ENCODE results near the gene HAPLN1.

The HAPLN1 gene

DNA sequence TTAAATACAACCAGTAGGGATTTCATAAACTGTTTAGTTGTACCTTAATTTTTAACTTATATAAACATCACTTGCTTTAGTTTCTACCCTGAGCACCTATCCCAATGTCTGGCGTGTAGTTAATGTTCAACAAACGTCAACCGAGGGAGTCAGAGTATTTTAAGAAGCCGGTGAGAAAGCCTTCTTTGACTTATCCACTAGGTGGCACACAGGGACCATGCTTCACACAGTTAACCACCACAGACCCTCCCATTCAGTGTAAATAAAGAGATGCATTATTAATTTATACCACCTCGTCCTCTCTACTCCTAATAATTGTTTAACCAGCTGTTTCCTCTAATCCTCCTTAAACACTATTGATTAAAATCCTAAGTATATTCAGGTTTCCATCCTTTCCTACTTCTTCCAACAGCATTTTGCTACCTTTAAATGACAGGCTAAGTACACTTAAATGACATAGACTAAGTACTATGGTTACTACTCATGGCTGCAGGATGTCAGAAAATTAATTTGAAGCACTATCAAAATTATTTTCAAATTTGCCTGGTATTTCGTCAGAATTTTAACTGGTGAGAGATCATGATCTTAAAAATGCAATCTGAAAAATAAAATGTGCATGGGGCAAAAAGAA, 2.3 kb downstream of the HAPLN1 start:
- in situ Hi-C loops (cut with MboI; ENCODE audit: low sequenced_read_pairs): no loop called here

DNA sequence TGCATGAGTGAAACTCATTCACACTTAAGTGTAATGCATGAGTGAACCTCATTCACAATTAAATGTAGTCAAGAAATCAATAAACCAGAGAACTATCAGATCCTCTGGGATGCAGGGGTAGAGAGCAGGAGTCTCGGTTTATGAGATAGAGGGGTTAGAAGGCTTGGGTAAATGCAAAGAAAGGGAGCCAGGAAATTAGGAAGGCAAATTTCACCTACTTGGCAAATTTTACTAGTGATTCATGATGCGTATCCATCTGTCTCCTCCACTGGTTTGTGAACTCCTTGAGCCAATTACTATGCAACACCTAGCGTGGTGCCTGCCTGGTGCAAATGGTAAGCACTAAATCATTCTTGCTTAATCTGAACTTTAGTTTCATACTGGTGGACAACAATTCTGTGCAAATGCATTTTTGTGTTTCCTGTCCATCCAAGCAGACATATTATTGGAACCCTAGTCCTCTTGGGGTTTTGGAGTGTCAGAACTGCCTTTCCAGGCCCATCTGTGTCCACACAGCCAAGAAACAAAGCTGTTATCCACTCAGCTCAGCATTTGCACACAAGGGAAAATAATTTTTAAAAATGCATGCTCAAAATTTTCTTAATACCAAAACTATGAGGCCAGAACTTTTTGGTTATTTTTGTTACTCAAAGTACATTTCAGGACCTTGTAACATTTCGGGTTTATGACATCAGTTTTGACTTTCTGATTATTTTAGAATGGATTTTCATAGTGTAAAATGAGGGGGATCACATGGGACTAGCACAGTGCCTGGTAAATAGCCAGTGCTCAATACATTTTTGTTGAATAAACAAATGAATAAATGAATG, 5.2 kb downstream of the HAPLN1 start:
- in situ Hi-C loops (cut with MboI; ENCODE audit: low sequenced_read_pairs): no loop called here

DNA sequence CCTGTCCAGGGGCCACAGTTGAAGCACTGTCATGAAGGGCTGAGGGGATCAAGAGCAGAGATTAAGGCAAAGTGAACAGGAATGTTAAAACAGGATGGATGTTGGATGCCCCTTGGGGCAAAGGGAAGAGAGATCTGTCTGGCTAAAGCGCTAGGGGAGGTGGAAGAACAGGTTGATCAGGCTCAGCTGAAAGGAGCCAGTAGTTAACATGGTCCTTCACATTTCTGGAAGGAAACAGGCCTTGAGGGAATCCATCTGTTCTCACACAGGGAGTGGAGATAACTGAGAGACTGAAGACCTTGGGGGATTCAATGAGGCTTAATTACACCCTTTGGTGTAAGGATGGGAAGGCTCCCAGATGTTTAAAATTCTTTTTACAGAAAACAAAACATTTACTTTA, 5.8 kb downstream of the HAPLN1 start:
- in situ Hi-C loops (cut with MboI; ENCODE audit: low sequenced_read_pairs): no loop called here

DNA sequence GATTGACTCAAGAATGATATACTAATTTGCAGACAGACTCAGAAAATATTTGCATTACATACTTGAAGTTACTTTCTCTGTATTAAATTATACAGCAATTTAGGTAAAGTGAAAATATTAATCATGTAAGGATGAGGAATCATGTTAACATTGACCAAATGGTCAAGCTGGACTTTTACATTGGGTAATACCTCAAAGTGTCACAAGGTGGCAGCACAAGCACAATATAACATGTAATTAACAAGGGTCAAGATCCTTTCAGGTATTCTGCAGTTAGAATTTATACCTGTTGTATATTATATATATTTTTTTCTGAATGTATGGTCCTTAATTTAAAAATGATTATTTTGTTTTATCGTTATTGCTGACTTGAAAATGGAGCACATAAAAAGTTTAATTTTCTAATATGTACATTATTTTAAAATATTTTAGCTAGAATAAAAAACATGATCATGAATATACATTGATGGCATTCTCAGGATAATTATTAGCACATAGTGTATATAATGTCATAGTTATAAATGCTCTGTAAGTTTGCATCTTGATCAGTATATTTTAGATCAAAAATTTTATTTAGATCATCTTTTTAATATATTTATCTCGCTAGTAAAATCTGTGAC, 8.6 kb downstream of the HAPLN1 start:
- in situ Hi-C loops (cut with MboI; ENCODE audit: low sequenced_read_pairs): no loop called here

DNA sequence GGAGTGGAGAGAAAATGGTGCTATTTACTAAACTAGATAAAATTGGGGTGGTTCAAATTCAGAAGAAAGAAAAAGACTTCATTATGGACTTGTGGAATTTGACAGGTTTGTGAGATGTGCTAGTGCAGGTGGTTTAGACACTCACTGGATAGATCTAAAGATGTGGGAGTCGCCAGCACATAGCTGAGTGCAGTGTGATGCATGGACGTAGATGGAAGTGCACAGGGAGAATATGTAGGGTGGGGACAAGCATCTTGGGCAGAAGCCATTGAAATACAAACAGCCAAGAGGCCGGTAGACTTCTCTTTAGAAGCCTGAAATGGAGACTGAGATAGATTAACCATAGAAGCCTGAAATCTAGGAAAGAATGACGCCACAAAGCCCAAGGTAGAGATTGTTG, 10.7 kb downstream of the HAPLN1 start:
- in situ Hi-C loops (cut with MboI; ENCODE audit: low sequenced_read_pairs): no loop called here

DNA sequence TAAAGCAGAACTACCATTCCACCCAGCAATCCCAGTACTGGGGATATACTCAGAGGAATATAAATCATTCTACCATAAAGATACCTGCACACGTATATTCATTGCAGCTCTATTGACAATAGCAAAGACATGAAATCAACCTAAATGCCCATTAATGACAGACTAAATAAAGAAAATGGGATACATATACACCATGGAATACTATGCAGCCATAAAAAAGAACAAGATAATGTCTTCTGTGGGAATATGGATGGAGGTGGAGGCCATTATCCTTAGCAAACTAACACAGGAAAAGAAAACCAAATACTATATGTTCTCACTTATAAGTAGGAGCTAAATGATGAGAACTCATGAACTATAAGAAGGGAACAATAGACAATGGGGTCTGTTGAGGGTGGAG, 12.5 kb downstream of the HAPLN1 start:
- in situ Hi-C loops (cut with MboI; ENCODE audit: low sequenced_read_pairs): no loop called here

DNA sequence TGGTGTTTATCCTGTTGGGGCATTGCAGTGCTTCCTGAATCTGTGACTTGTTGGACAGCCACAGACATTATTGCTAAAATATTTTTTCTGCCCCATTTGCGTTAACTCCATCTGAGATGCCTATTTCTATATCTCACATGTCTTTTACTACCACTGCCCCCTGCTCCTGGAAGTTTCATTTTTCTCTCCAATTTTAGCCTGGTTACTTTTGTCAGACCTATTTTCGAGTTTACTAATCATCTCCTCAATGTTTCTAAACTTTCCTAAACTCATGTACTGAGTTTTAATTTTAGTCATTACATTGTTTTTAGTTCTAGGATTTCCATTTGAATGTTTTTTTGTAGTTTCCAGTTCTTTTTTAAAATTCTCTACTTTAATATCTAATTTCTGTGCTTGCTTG, 17.6 kb downstream of the HAPLN1 start:
- in situ Hi-C loops (cut with MboI; ENCODE audit: low sequenced_read_pairs): no loop called here

DNA sequence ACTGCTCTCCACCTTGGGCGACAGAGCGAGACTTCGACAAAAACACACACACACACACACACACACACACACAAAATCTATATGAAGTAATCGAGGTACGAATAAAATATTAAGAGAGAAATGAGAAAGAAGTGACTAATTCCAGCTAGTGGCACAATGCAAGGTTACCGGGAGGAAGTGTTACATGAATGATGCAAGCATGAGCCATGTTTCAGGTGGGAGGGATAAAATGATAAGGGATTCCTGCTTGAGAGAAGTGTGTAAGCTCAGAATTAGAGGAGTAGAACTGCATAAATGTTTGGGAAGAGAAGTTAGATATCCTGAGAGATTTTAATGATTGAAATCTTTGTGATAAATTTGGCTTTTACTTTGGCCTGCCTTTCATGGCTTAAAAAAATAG, 18.8 kb downstream of the HAPLN1 start:
- in situ Hi-C loops (cut with MboI; ENCODE audit: low sequenced_read_pairs): no loop called here

DNA sequence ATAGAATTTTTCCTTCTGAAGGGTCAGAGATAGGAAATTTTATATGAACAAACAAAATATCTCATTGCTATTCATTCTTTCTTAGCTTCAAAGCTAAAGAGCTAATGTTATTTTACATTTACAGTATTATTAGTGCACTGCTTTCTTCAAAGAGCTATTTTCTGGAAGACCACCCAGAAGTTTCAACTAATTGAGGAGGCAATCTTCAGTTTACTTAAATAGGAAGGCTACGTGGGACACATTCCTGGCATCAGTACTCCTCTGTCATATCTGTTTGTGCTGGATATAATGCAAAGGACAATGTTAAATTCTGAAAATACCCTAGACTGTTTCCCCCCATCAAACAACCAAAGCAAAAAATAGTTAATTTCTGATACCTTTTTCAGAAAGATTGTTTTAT, 30.8 kb downstream of the HAPLN1 start:
- in situ Hi-C loops (cut with MboI; ENCODE audit: low sequenced_read_pairs): no loop called here

DNA sequence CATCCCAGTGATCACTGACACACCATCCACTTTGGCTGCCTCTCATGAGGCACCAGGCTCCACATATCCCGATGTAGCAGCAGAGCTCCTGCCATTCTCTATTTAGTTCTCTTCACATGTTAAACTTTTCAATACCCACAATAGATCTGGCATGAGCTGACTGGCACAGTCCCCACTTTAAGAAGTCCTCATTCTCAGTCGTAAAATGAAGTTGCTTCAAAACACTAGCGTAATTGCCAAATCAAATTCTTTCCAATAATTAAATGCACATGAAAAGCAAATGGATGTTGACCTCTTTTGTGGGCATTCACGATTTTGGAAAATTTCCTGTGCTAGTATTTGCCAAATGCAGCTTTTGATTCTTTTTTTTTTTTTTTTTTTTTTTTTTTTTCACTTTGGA, 32.4 kb downstream of the HAPLN1 start:
- in situ Hi-C loops (cut with MboI; ENCODE audit: low sequenced_read_pairs): no loop called here

DNA sequence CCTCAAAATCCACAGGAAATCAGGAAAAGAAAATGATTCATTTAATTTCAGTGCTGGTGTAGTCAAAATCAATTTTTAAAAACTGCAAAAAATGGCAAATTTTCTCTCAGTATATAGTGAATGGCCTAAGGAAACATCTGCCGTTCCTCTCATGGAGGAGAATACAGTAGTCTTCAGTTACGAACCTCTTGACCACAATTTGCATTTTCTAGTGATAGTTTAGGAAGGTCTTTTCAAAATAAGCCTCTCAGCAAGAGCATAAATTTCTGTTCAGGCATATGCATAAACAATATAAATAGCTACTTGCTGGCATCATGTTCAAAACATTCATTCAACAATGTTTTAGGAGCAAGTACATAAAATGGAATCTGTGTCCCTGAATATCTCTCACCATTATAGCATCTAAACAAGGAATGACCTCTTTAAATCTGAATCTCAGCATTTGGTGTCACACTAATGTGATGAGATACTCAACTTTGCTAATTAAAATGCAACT, 33.5 kb downstream of the HAPLN1 start:
- in situ Hi-C loops (cut with MboI; ENCODE audit: low sequenced_read_pairs): no loop called here

DNA sequence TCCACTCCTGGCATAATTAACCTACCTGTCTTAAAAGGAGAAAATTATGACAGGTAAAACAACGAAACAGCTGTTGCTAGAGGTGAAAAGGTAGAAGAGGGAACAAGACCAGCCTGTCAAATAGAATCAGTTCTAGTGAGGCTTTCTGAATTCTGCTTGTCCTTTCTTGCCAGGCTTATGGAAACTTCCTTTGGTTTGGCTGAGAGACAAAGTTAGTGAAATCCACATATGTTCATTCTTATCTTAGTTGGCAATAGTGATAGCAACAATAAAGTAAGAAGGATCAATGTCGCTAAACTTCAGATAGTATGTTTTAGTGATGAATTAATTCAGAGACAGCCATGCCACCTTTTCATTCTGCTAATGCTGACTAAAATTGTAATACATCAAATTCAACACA, 34.4 kb downstream of the HAPLN1 start:
- in situ Hi-C loops (cut with MboI; ENCODE audit: low sequenced_read_pairs): no loop called here

DNA sequence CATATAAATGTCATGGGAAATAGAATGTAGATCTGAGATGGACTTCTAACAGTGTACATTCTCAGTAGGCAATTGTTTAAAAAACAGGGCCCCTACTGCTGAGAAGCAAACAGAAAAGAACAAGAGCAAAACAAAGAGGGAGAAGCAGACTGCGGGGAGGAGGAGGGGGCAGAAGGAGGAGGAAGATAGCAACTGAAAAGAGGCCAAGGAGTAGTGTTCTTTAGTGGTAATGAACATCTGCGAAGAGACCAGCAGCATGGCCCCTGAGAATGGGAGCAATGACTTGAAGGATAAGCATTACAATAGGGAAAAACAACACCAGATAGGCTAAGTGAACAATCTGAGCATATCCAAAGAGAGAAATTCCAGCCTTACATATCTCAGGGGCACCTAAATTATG, 36.8 kb downstream of the HAPLN1 start:
- in situ Hi-C loops (cut with MboI; ENCODE audit: low sequenced_read_pairs): no loop called here

DNA sequence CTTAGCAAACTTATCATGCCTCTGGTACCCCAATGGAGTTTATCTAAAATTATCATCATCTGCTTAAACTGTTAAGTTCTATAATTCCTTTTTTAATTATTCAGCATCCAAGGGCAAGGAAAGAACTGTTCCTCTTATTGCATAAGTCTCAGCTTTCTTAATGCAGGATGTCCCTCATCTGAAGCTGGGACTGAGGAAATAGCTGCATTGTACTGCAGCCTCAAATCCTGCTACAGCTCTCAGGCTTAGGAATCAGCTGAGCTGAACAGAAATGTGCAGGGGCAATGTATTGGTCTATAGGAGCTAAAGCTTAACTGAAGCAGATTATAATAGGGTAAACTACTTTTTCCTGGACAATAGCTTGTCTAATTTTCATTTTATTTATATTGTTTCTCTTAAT, 48.0 kb downstream of the HAPLN1 start:
- in situ Hi-C loops (cut with MboI; ENCODE audit: low sequenced_read_pairs): no loop called here

DNA sequence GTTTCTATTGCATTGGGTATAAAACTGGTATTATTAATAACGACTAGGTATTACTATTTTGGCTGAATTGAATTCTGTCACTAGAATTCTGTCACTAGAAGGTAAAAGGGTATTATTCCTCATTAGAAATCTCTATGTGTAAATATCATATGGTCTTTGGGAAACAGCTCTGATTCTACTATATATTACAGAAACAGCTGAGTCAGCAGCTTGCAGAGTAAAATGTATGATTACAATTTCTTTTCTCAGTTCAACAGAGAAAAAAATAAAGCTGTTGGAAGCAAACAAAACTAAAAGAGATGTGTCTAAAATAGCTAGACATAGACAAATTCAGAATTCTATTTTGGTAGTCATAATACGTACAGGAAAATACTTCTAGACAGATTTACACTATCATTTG, 48.5 kb downstream of the HAPLN1 start:
- in situ Hi-C loops (cut with MboI; ENCODE audit: low sequenced_read_pairs): no loop called here

DNA sequence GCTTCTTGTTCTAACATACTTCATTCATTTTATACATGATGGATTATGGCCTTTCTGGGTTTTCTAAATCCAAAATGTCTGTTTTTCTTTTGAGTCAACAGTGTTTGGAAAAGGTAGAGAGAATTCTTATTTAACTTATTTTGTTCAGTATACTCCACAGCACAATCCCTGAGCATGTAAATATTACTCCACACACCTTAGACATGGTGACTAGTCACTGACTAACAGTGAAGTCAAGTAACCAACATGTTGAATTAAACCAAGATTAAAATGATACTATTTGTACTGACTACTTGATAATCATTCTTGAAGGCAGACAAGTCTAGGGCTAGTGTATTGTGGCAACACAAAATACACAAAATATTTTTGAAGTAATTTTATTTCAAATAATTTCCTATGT, 55.0 kb downstream of the HAPLN1 start:
- in situ Hi-C loops (cut with MboI; ENCODE audit: low sequenced_read_pairs): no loop called here

DNA sequence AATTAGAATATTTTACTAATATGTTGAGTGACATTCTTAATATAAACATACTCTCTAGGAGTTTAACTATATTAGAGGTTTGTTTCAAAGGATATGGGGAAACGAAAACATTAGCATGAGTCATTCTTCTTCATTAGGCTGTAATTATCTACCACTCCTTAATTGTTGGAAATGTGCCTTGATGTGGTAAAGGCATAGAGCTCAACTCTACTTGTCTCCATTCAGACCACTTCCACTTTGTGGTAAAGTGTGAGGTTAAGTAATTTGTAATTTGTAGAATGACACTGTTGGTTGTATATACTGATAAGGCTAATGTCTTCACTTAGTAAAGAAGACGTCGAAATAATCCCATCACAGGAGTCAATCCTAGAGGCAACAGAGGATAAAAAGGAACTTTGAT, 58.1 kb downstream of the HAPLN1 start:
- in situ Hi-C loops (cut with MboI; ENCODE audit: low sequenced_read_pairs): no loop called here

DNA sequence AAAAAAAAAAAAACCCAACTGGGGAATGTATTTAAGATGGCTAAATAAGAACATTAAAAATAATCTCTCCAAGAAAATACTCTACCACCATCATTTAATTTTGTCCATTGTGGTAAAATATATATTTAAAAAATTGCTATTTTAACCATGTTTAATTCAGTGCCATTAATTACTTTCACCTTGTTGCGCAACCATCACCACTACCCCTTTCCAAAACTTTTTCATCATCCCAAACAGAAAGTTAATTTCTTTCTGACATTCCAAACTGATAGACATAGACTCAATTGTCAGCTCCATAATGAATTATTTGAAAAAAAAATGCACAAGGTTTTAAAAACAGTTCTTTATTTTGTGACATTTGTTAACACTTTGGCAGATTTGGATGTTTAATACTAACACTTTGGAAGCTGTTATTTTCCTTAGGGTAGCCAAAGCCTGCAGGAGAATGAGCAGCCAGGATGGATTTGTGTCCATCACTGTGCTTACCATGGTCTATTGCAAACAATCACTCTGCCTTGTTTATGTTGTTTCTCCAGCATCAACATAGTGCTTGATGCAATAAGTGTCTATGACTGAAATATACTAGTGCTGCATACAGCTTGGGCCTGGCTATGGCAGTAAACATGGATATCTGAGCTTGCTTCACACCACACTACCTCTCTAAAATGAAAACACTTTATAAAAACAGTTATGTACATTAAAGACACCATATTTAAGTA, 62.7 kb downstream of the HAPLN1 start:
- in situ Hi-C loops (cut with MboI; ENCODE audit: low sequenced_read_pairs): no loop called here

DNA sequence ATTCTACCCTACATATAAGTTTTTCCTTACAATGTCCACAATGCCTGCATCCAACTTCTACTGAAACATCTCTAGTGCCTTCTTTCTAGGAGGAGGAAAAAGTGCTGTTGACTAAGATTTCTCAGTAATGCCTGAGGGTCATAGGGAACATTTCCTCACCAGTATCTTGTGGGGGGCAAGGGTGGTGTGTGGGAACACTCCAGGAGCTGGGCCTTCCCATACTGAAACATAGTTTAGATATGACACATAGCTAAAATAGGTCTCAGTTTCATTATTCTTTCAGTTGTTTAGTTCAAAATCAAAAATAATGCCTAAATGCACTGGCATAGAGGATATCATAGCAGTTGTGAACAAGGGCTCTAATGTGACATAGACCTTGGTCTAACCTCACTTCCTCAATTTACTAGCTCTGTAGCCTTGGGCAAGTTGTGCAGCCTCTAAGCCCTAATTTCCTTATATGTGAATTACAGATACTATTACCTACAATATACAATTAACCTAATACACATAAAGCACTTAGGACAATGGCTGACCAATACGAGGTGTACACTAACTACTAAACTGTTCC, 66.1 kb downstream of the HAPLN1 start:
- in situ Hi-C loops (cut with MboI; ENCODE audit: low sequenced_read_pairs): no loop called here

DNA sequence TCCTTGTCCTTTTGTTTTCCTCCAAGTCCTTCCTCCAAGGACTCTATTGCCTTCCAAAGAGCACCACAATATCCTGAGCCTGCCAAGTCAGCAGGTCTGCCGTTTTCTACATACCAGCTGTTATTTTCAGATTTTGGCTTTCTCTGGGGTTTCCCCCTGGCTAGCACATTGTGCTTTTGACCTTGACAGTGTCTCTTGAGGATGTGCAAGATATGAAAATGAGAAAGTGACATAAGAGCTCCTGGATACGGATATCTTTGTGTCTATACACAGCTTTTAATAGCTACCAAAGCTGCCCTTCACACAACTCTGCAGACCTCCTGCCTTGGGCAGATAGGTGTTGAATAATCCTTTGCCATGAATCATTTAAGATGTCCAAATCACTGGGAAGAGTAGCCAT, 67.0 kb downstream of the HAPLN1 start:
- in situ Hi-C loops (cut with MboI; ENCODE audit: low sequenced_read_pairs): no loop called here

DNA sequence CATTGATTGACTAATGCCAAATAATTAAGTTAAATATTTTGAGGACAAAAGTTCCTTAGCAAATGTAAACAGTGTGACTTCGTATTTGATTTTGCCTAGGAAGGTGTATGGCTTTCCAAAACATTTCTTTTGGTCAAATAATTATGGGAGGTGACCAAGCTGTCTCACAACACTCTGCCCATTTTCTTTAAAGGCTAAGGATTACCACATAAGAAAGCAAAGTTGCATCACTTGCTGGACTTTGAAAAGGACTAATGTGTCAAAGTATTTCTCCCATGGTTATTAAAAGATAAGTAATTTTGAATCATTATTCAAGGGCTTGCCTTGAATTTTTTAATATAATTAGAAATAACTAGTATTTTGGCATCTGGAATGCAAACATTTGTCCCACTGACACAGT, 74.7 kb downstream of the HAPLN1 start:
- in situ Hi-C loops (cut with MboI; ENCODE audit: low sequenced_read_pairs): no loop called here

Data from HL-60/S4 treated with phorbol 12-myristate 13-acetate at 8.2 ng/mL for 4 days and 3 days (cell line).